GM19043 (cell line): ENCODE data around the gene SYT2.
"Not testable (repeated sequence)": the region's sequence is repeated elsewhere in the genome, so short reads cannot be mapped to it uniquely, and the experiment has no call there.

Experiments
- ATAC-seq: cut with Tn5 transposase; IDR thresholded peaks from one replicate; pipeline ENCODE4 v1.9.1; 2021; ENCODE audit warnings: low read depth; ENCODE audit not compliant: unreplicated experiment

SYT2 gene

GRCh38 chr1:202599669-202600431 is 110.4 kb downstream of the SYT2 start:
- ATAC-seq, result no peak

GRCh38 chr1:202597090-202597761 is 113.0 kb downstream of the SYT2 start:
- ATAC-seq, result no peak

GRCh38 chr1:202596638-202597037 is 113.6 kb downstream of the SYT2 start:
- no peak for ATAC-seq

GRCh38 chr1:202593845-202594244 is 116.4 kb downstream of the SYT2 start:
- ATAC-seq, result no peak

GRCh38 chr1:202592146-202592545 is 118.1 kb downstream of the SYT2 start:
- no peak for ATAC-seq

GRCh38 chr1:202591515-202591914 is 118.7 kb downstream of the SYT2 start:
- no peak for ATAC-seq

GRCh38 chr1:202590975-202591411 is 119.3 kb downstream of the SYT2 start:
- ATAC-seq, result no peak

DNA sequence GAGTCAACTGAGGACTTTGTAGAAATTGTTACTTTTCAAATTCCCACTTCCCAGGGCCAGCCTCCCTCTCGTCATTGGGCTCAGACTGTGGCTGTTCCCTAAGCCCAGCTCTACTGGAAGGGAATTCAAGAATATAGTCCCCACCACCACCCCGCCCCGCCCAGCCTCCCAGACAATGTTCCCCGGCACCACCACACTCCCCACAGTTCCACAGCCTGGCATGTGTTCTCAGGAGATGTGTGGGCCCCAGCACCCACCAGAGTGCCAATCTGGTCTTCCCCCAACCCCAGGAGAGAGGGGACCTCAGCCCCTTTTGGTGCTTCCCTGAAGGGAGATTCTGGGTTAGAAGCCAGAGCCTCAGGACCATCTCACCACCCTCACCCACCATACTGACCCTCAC is 120.1 kb downstream of the SYT2 start:
- ATAC-seq, result no peak

- ATAC-seq, result no peak
Measured at GRCh38 chr1:202589190-202589930, 120.9 kb downstream of the SYT2 start.

DNA sequence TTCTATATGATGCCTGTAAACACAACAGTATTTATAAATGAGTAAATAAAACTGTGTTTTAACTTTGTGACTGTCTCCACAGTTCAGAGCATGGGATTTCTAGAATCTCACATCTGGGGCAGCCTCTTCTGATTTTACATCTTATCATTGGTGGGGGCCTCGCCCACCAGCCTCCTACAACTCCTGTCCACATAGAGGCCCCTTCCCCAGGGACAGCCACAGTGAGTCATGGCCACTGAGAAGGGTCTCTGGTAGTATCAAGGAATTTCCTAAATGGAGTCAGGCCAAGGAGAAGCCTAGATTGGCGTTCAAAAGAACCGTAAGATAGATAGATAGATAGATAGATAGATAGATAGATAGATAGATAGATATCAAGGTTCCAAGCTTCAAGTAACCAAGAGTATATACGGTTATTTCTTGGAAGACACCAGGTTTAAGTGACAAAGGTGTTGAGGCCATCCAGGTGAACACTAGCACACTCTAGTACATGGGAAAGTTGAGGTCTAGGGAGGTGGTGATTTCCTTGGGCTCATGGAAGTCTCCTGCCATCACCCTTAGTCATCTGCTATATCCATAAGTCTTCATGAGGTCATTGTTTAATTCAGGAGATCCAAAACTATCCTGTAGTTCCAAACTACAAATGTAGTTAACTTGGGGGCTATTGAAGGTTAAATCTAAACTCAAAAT is 121.6 kb downstream of the SYT2 start:
- ATAC-seq, result no peak

GRCh38 chr1:202587859-202588485 is 122.3 kb downstream of the SYT2 start:
- no peak for ATAC-seq

- no peak for ATAC-seq
Measured at GRCh38 chr1:202586871-202587270, 123.4 kb downstream of the SYT2 start.

DNA sequence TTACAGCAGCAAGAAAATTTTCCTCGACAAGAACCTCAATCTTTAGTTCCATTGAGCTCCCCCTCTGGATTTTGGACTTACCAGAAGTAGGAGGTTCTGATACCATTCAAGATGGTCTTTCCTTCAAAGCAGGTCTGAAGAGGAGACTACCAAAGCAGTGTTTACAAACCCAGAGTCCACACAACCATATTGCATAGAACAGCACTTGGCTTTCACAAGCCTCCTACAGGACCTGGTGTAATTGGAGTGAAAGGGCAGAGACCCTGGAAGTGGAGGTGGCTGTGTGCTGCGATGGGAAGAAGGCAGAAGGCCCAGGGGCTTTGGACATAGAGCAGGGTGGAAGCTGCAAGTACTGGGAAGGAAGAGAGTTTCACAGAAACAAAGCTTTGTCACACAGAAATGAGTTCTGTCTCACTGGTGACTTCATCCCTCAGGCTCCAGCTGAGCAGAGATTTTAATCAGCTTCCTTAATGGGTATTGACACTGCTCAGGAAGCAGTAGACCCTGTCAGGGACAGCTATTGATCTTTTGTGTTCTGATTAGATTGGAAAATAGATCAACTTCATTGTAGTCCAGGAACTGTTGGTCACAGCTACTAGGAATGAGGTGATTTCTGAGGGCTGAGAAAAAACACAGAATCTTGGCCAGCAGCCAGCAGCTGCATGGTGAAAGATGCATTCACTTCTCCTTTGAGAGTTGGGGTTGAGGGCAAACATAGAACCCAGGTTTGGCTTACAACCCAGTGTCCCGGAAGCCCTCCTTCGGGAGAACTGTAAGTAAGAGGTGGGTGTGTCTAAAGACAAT is 124.0 kb downstream of the SYT2 start:
- no peak for ATAC-seq

GRCh38 chr1:202585590-202585933 is 124.7 kb downstream of the SYT2 start:
- ATAC-seq, result no peak

DNA sequence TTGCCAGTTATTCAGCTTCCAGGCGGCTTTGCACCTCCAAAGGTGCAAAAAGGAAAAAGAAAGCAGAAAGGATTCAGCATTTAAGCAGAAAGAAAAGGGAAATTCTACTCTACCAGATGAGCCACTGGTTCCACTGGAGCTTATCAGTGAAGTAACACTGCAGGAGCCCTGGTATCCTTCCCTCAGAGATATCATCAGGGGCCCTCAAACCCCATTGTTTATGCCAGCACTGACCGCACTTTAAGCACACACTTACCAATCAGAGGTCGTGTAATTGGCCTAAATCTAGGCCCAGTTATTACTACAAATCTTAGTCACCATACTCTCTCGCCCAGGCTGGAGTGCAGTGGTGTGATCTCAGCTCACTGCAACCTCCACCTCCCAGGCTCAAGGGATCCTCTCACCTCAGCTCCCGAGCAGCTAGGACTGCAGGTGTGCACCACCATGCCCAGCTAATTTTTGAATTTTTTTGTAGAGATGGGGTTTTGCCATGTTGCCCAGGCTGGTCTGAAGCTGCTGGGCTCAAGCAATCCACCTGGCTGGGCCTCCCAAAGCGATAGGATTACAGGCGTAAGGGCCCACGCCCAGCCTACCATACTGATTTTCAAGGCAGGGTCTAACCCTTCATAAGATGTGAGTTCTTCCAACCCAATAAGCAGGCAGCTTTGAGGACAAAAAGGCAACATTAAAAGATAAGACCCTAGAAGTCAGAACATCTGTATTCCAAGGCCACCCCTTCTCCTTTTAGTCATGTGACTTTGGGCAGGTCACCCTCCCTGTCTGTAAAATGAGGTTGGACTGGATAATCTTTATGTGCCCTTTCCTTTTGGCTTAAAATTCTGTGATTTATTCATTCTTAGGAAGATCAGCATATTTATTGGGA is 125.3 kb downstream of the SYT2 start:
- no peak for ATAC-seq

- ATAC-seq, result not testable (repeated sequence)
Measured at GRCh38 chr1:202582350-202582749, 127.9 kb downstream of the SYT2 start.

DNA sequence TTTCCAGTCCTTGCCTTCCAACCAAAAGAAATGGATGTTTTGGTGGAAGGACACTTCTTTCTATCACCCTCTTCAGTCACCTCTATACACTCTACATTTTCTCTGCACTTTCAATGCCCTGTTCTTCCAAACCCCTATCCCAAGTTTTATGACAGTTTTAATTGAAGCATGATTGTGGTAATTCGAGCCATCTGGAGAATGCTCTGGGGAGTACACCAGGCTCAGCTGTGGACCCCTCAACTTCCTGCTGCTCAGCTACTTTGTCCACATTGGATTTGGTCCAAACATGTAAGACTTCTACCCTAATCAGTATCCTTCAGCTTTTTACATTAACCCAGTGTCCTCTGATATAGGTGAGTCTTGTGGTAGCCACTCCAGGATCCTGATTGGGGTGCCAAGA is 129.6 kb downstream of the SYT2 start:
- no peak for ATAC-seq

- no peak for ATAC-seq
Measured at GRCh38 chr1:202579806-202580205, 130.4 kb downstream of the SYT2 start.

GRCh38 chr1:202578565-202578964 is 131.7 kb downstream of the SYT2 start:
- no peak for ATAC-seq
